Spleen (tissue), 11 donors: ENCODE measurements around the gene PLAA. TPM values are rescaled to one million over a fixed set of nuclear protein-coding genes. Genes with fewer than 3 reads are reported as not detected.

Experiments
- DNase-seq: peaks from one replicate; pipeline ENCODE4 v3.0.0-alpha.2; 2020
- H3K27ac ChIP-seq, 8 donors: fragments of 200-600 bp; sonication (generic) in 7 of 8; 1 replicate in 4 of 8; 2 replicates in 4 of 8; pipeline versions ENCODE4 v1.5.0 to v1.8.0; 2016 to 2021; ENCODE audit warnings: inconsistent platforms in 4 of 8, mild to moderate bottlenecking in 4 of 8, moderate library complexity in 1 of 8
- H3K27me3 ChIP-seq, 7 donors: fragments of 200-600 bp; sonication (generic) in 6 of 7; replicated peaks in 1 of 7; 1 replicate in 4 of 7; 2 replicates in 3 of 7; pipeline versions ENCODE4 v1.5.0 to v1.8.0; 2016 to 2021; ENCODE audit warnings: inconsistent platforms in 3 of 7, mild to moderate bottlenecking in 1 of 7
- H3K36me3 ChIP-seq, 6 donors: fragments of 200-600 bp; sonication (generic) in 5 of 6; 1 replicate in 4 of 6; 2 replicates in 2 of 6; pipeline versions ENCODE4 v1.5.0 to v1.8.0; 2016 to 2021; ENCODE audit warnings: inconsistent platforms in 2 of 6
- H3K4me1 ChIP-seq, 6 donors: fragments of 200-600 bp; sonication (generic) in 5 of 6; 1 replicate in 3 of 6; 2 replicates in 3 of 6; pipeline versions ENCODE4 v1.5.0 to v1.8.0; 2016 to 2021; ENCODE audit warnings: inconsistent platforms in 3 of 6
- H3K4me3 ChIP-seq, 8 donors: fragments of 200-600 bp; sonication (generic) in 7 of 8; 1 replicate in 4 of 8; 2 replicates in 4 of 8; pipeline versions ENCODE4 v1.5.0 to v1.8.0; 2016 to 2021; ENCODE audit warnings: inconsistent platforms in 4 of 8, mild to moderate bottlenecking in 4 of 8, moderate library complexity in 2 of 8
- H3K9me3 ChIP-seq, 8 donors: fragments of 200-600 bp; sonication (generic) in 7 of 8; 1 replicate in 4 of 8; 2 replicates in 4 of 8; pipeline versions ENCODE4 v1.5.0 to v1.8.0; 2016 to 2021; ENCODE audit warnings: inconsistent platforms in 4 of 8
- POLR2A ChIP-seq, 3 donors: fragments of 450-650 bp; IDR thresholded peaks; one replicate each; pipeline ENCODE4 v1.5.1; 2017; ENCODE audit warnings: antibody characterized with exemption in 3 of 3, mild to moderate bottlenecking in 1 of 3
- POLR2AphosphoS5 ChIP-seq, 3 donors: sonication (generic); formaldehyde crosslinking; IDR thresholded peaks; one replicate each; pipeline ENCODE4 v1.5.1; 2017; ENCODE audit warnings: antibody characterized with exemption in 3 of 3
- WGBS, 5 donors: extraction: QIAGEN DNeasy Blood & Tissue Kit in 3 of 5; methylation state at CpG; one replicate each; pipeline versions ENCODE4 v1.1.5 to v1.1.7; 2013 to 2018; 5-methylcytosine and 5-hydroxymethylcytosine counted together
- intact Hi-C: fragments of 100-400 bp; cut with DNase I; formaldehyde crosslinking; loops from one replicate; pipeline ENCODE4 v1.15.0; 2023; ENCODE audit warnings: low total_unique reads
- polyA plus RNA-seq, 3 donors: library from polyadenylated mRNA; stranded (reverse); fragments of 200-250 nt; gene quantifications; one replicate each; pipeline ENCODE4 v1.2.1, GENCODE V29; 2013
- total RNA-seq, 7 donors: library from RNA; depleted of rRNA in 3 of 7; stranded (reverse); fragments of >200 nt in 3 of 7; fragmentation: NEBNext Ultra II Directional in 4 of 7; extraction: Animal tissue kit (Norgen Biotek cat#: 25700) in 4 of 7; gene quantifications; one replicate each; pipeline versions ENCODE4 v1.1.0 to v1.2.1, GENCODE V29; 2016 to 2021
- TF ChIP-seq, protein P1 (sequence below), 11 experiments: fragments of 200-600 bp in 7 of 11; fragments of 450-650 bp in 4 of 11; sonication (generic) in 4 of 11; IDR thresholded peaks in 8 of 11; conservative IDR thresholded peaks in 3 of 11; 1 replicate in 7 of 11; 2 replicates in 4 of 11; pipeline versions ENCODE4 v1.4.0 to v1.8.0; 2016 to 2021; ENCODE audit warnings: antibody characterized with exemption in 11 of 11, inconsistent platforms in 4 of 11, mild to moderate bottlenecking in 1 of 11
- donor health status: healthy with polysubstance abuse.
- donor health status: DM: no; HTN: no; CAD: no; lungs with moderate emphysema.
- donor health status: DM: no; HTN: no; CAD: no.
- donor health status: Bipolar disorder and iron deficiency.
- donor health status: healthy.
- donor health status: DM: no; HTN: no; CAD: no.
- donor health status: DM: yes; HTN: yes; CAD: no.

Gene PLAA
- total and polyA plus RNA-seq, 10 donors = 6.2 to 34.5 (median 26.1) TPM

DNA sequence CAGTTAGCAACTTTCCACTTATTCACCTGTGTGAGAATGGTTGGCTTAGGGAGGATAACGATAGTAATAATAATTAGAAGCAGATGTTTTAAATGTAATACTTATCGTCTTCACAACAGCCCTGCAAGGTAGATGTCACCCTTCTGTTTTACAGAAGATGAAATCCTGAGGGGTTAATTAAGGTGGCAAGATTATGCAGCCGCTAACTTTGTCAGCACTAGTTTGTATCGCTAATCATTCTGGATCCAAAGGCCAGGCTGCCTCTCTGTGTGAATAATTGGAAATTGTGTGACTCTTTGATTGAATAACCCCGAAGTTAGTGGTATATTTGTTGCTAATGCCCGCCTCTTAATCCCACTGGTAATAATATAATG is 9.8 kb upstream of the PLAA start:
- WGBS, 5 donors = 37 to 50% (median 44%) methylated on average over 6 of the region's 6 CpGs
- intact Hi-C loops = no loop called here

GRCh38 chr9:26955921-26956859 is 9.1 kb upstream of the PLAA start, which contains the start of gene IFT74:
Gene IFT74, plus strand, starts transcription at chr9:26956412. Its CDS starts 5,556 bp downstream, at chr9:26961968.
- intact Hi-C loops = no loop called here
- H3K27me3 ChIP-seq = no peaks in the 10 kb centered on the region
- H3K9me3 ChIP-seq = no peaks in the 10 kb centered on the region
- WGBS, 5 donors = 1% methylated on average over 49 to 53 of the region's 53 CpGs
- TF ChIP-seq POLR2AphosphoS5 (IDR thresholded peaks at IDR 0.05) = peak; percentile 81 to 89 (median 86)
- TF ChIP-seq POLR2A (IDR thresholded peaks at IDR 0.05) = peak in 1 of 3 donors; percentile 55
- TF ChIP-seq, protein P1, sequence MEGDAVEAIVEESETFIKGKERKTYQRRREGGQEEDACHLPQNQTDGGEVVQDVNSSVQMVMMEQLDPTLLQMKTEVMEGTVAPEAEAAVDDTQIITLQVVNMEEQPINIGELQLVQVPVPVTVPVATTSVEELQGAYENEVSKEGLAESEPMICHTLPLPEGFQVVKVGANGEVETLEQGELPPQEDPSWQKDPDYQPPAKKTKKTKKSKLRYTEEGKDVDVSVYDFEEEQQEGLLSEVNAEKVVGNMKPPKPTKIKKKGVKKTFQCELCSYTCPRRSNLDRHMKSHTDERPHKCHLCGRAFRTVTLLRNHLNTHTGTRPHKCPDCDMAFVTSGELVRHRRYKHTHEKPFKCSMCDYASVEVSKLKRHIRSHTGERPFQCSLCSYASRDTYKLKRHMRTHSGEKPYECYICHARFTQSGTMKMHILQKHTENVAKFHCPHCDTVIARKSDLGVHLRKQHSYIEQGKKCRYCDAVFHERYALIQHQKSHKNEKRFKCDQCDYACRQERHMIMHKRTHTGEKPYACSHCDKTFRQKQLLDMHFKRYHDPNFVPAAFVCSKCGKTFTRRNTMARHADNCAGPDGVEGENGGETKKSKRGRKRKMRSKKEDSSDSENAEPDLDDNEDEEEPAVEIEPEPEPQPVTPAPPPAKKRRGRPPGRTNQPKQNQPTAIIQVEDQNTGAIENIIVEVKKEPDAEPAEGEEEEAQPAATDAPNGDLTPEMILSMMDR (IDR thresholded peaks at IDR 0.05 in 8 of 11, conservative IDR thresholded peaks at IDR 0.05 in 3 of 11) = peak in 1 of 11 experiments; percentile 15
- H3K4me3 ChIP-seq = peak within 1 kb of the TSS; percentile 40 to 76 (median 50)
- peak; percentile 98 for DNase-seq
- H3K27ac ChIP-seq = peak within 1 kb of the TSS; percentile 82 to 91 (median 90)
- H3K36me3 ChIP-seq = no peaks in the 10 kb centered on the region
- peaks cover 0 to 29% (median 24%) of the 10 kb centered on the region in 6 donors for H3K4me1 ChIP-seq

More for the DNA sequence above, 9.8 kb upstream of the PLAA start:
- Histone ChIP-seq H3K36me3 (peaks cover 0 to 2% (median 0%) of the 10 kb centered on the region in 6 donors), H3K9me3 (no peaks in the 10 kb centered on the region), H3K4me3 (peak overlapping the region; percentile 40 to 76 (median 50)), H3K27ac (peak overlapping the region; percentile 82 to 91 (median 90)), H3K4me1 (peaks cover 0 to 29% (median 24%) of the 10 kb centered on the region in 6 donors), H3K27me3 (no peaks in the 10 kb centered on the region)
- DNase-seq = no peak
- TF ChIP-seq, protein P1 (IDR thresholded peaks at IDR 0.05 in 8 of 11, conservative IDR thresholded peaks at IDR 0.05 in 3 of 11) = no peak
- no peak for TF ChIP-seq POLR2AphosphoS5 (IDR thresholded peaks at IDR 0.05)
- no peak for TF ChIP-seq POLR2A (IDR thresholded peaks at IDR 0.05)

GRCh38 chr9:26955222-26955903 is 8.3 kb upstream of the PLAA start:
- TF ChIP-seq, protein P1 (IDR thresholded peaks at IDR 0.05 in 8 of 11, conservative IDR thresholded peaks at IDR 0.05 in 3 of 11) = no peak
- TF ChIP-seq POLR2A (IDR thresholded peaks at IDR 0.05) (no peak), POLR2AphosphoS5 (IDR thresholded peaks at IDR 0.05) (no peak)
- Histone ChIP-seq H3K4me3 (peak overlapping the region; percentile 40 to 76 (median 50)), H3K4me1 (peaks cover 0 to 29% (median 24%) of the 10 kb centered on the region in 6 donors), H3K27me3 (no peaks in the 10 kb centered on the region), H3K9me3 (no peaks in the 10 kb centered on the region), H3K36me3 (no peaks in the 10 kb centered on the region), H3K27ac (peak overlapping the region; percentile 82 to 91 (median 90))
- 35 to 48% (median 41%) methylated on average over 4 of the region's 4 CpGs for WGBS, 5 donors
- intact Hi-C loops = no loop called here
- DNase-seq = no peak
